Measurements from ENCODE around the gene ACTN2.

Gene ACTN2

DNA sequence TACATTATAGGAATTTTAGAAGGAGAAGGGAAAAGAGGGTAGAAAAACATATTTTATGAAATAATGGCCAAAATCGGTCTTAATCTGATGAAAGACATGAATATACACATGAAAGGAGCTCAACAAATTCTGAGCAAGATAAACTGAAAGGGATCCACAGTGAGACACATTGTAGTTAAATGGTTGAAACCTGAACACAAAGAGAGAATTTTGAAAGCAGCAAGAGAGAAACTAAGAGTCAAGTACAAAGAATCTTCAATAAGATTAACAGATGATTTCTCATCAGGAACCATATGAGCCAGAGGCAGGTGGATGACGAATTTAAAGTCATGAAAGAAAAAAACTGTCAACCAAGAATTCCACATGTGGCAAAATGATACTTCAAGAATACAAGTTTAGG is 93.0 kb downstream of the ACTN2 start:
- no peaks in the 10 kb centered on the region for H3K4me1 ChIP-seq (ENCODE audit: insufficient read depth, poor library complexity, severe bottlenecking)
- H3K9me3 ChIP-seq (ENCODE audit: severe bottlenecking): no peaks in the 10 kb centered on the region
- H3K36me3 ChIP-seq (ENCODE audit: low read depth): no peaks in the 10 kb centered on the region
- H3K27ac ChIP-seq (ENCODE audit: poor library complexity, severe bottlenecking): no peak overlapping the region
- DNase-seq (ENCODE audit: low spot score) (no peak), ATAC-seq (ENCODE audit: low read depth) (no peak)
- TF ChIP-seq, protein P1, sequence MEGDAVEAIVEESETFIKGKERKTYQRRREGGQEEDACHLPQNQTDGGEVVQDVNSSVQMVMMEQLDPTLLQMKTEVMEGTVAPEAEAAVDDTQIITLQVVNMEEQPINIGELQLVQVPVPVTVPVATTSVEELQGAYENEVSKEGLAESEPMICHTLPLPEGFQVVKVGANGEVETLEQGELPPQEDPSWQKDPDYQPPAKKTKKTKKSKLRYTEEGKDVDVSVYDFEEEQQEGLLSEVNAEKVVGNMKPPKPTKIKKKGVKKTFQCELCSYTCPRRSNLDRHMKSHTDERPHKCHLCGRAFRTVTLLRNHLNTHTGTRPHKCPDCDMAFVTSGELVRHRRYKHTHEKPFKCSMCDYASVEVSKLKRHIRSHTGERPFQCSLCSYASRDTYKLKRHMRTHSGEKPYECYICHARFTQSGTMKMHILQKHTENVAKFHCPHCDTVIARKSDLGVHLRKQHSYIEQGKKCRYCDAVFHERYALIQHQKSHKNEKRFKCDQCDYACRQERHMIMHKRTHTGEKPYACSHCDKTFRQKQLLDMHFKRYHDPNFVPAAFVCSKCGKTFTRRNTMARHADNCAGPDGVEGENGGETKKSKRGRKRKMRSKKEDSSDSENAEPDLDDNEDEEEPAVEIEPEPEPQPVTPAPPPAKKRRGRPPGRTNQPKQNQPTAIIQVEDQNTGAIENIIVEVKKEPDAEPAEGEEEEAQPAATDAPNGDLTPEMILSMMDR (IDR thresholded peaks at IDR 0.05; ENCODE audit: poor library complexity, severe bottlenecking): no peak
- H3K27me3 ChIP-seq (ENCODE audit: insufficient read depth, poor library complexity, severe bottlenecking): no peaks in the 10 kb centered on the region
- H3K4me3 ChIP-seq (ENCODE audit: severe bottlenecking): no peak overlapping the region

DNA sequence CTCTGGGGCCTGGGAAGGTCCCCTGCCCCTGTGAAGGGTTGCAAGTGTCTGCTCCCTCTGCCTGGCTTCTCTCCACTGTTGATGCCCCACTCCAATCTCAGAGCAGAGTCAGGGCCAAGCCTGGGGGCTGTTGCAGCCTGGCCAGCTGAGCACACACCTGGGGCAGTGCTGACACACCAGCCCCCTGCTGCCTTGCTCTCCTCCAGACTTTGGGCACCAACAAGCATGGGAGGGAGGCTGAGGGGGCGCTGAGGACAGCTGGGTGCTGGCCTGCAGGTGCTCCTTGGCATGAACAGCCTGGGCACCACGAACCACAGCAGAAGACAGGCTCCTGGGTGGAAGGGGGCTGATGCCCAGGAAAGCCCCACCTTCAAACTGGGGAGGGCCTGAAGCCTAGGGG is 99.2 kb downstream of the ACTN2 start:
- Histone ChIP-seq H3K36me3 (ENCODE audit: low read depth) (no peaks in the 10 kb centered on the region), H3K9me3 (ENCODE audit: severe bottlenecking) (no peaks in the 10 kb centered on the region), H3K4me1 (ENCODE audit: insufficient read depth, poor library complexity, severe bottlenecking) (no peaks in the 10 kb centered on the region), H3K27me3 (ENCODE audit: insufficient read depth, poor library complexity, severe bottlenecking) (no peaks in the 10 kb centered on the region), H3K4me3 (ENCODE audit: severe bottlenecking) (no peak overlapping the region), H3K27ac (ENCODE audit: poor library complexity, severe bottlenecking) (no peak overlapping the region)
- no peak for ATAC-seq (ENCODE audit: low read depth)
- DNase-seq (ENCODE audit: low spot score): no peak
- TF ChIP-seq, protein P1 (IDR thresholded peaks at IDR 0.05; ENCODE audit: poor library complexity, severe bottlenecking): no peak

DNA sequence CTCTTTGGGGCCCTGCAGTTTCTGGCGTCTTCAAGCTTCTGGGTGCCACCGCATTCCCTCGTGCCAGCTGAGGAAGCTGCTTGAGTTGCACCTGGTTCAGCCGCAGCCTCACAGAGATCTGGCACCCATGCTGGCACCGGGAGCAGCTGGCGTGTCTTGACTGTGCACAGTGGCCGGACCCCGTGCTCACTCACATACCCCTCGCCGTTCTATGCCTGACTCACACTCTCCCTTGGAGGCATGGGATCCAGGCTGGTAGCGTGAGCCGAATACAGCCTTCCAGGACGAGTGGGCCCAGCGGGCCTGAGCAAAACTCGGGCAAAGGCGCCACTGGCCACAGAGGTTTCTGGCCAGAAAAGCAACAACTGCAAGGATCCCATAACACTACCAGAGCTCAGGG is 100.2 kb downstream of the ACTN2 start:
- Histone ChIP-seq H3K9me3 (ENCODE audit: severe bottlenecking) (no peaks in the 10 kb centered on the region), H3K4me3 (ENCODE audit: severe bottlenecking) (no peak overlapping the region), H3K4me1 (ENCODE audit: insufficient read depth, poor library complexity, severe bottlenecking) (no peaks in the 10 kb centered on the region), H3K27me3 (ENCODE audit: insufficient read depth, poor library complexity, severe bottlenecking) (no peaks in the 10 kb centered on the region), H3K36me3 (ENCODE audit: low read depth) (no peaks in the 10 kb centered on the region), H3K27ac (ENCODE audit: poor library complexity, severe bottlenecking) (no peak overlapping the region)
- ATAC-seq (ENCODE audit: low read depth) (no peak), DNase-seq (ENCODE audit: low spot score) (no peak)
- TF ChIP-seq, protein P1 (IDR thresholded peaks at IDR 0.05; ENCODE audit: poor library complexity, severe bottlenecking): no peak

DNA sequence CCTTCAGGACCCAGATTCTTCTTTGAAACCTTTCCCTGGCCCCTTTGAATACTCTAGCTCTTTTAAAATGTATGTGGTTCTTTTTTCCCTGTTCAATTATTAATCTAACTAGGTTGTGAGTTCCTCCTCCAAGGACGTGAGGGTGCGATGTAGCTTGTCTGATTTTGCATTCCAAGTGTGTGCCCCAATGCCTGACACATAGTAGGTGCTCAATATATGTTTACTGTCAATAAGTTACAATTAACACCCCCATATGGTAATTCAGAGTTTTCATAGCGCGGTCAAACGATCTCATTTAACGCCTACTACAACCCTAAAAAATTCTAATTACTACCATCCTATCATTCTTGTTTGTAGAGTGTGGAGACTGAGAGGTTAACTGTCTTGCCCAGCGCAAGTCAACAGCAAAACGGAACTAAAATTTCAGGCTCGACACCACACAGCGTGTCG is 108.3 kb downstream of the ACTN2 start:
- H3K36me3 ChIP-seq (ENCODE audit: low read depth): peaks cover under 1% of the 10 kb centered on the region; the same call in 1 of the 2 replicates
- H3K27me3 ChIP-seq (ENCODE audit: insufficient read depth, poor library complexity, severe bottlenecking): no peaks in the 10 kb centered on the region
- H3K4me3 ChIP-seq (ENCODE audit: severe bottlenecking): peak overlapping the region; percentile 83
- no peak overlapping the region for H3K27ac ChIP-seq (ENCODE audit: poor library complexity, severe bottlenecking)
- TF ChIP-seq, protein P1 (IDR thresholded peaks at IDR 0.05; ENCODE audit: poor library complexity, severe bottlenecking): no peak
- DNase-seq (ENCODE audit: low spot score) (no peak), ATAC-seq (ENCODE audit: low read depth) (no peak)
- peaks cover 7% of the 10 kb centered on the region for H3K4me1 ChIP-seq (ENCODE audit: insufficient read depth, poor library complexity, severe bottlenecking)
- no peaks in the 10 kb centered on the region for H3K9me3 ChIP-seq (ENCODE audit: severe bottlenecking)

DNA sequence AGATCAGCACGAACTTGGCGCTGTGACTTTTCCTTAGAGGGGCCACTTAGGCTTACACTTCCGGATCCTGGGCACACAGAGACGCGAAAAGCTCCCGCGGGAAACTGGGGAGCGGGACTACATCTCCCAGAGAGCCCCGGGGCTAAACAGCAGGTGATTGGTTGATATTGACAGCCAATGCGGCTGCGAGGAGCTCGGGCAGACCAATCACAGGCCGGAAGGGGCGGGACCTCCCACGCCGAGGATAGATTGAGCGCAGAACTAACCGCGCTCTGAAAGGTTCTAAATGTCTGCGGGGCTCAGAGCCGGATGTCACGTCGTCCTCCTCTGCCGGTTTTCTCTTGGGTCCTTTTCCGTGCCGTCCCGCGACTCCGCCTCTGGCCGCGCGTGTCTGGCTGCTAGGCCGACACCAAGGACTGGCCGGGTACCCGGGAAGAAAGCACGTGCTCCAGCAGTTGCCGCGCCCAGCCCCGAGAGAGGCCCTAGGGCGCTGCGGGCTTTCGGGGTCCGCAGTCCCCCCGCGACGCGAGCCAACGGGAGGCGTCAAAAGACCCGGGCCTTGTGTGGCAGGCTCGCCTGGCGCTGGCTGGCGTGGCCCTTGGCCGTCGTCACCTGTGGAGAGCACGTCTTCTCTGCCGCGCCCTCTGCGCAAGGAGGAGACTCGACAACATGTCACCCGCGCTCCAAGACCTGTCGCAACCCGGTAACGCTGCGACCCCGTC is 108.9 kb downstream of the ACTN2 start, which contains the start of gene MTR:
TSS of gene MTR (plus strand) at position 258 of the 722 bp plus-strand sequence. CDS start at position 670, 412 bp downstream.
- H3K9me3 ChIP-seq (ENCODE audit: severe bottlenecking): no peaks in the 10 kb centered on the region
- peaks cover 3% of the 10 kb centered on the region; the same call in 1 of the 2 replicates for H3K36me3 ChIP-seq (ENCODE audit: low read depth)
- H3K27me3 ChIP-seq (ENCODE audit: insufficient read depth, poor library complexity, severe bottlenecking): no peaks in the 10 kb centered on the region
- TF ChIP-seq, protein P1 (IDR thresholded peaks at IDR 0.05; ENCODE audit: poor library complexity, severe bottlenecking): no peak
- ATAC-seq (ENCODE audit: low read depth): peak; percentile 98
- H3K4me1 ChIP-seq (ENCODE audit: insufficient read depth, poor library complexity, severe bottlenecking): peaks cover 11% of the 10 kb centered on the region
- peak; percentile 93 for DNase-seq (ENCODE audit: low spot score)
- peak within 1 kb of the TSS; percentile 55 for H3K27ac ChIP-seq (ENCODE audit: poor library complexity, severe bottlenecking)
- peak within 1 kb of the TSS; percentile 83 for H3K4me3 ChIP-seq (ENCODE audit: severe bottlenecking)

Measured in RWPE2 (cell line).